GM23338 (cell line): Measurements from ENCODE around the gene PDE4C. TPM values are rescaled to one million over a fixed set of nuclear protein-coding genes. Genes with fewer than 3 reads are reported as not detected.

Experiments used
- ATAC-seq: fragments of 200-7000 bp; cut with Tn5 transposase; 3 replicates; pipeline ENCODE4 v1.9.1; 2020
- DNase-seq: peaks from one replicate; pipeline ENCODE4 v3.0.0-alpha.2; 2015; ENCODE audit warnings: low spot score
- H2AFZ ChIP-seq: fragments of 200-600 bp; sonication (generic); 2 replicates; pipeline ENCODE4 v1.8.0; 2016; ENCODE audit warnings: antibody characterized with exemption, mild to moderate bottlenecking, moderate library complexity
- H3F3A ChIP-seq: fragments of 200-600 bp; sonication (generic); replicated peaks from 2 replicates; pipeline ENCODE4 v1.8.0; 2017; ENCODE audit warnings: antibody characterized with exemption, mixed run types, low read depth
- H3K27ac ChIP-seq: fragments of 200-600 bp; sonication (generic); 2 replicates; pipeline ENCODE4 v1.6.1; 2016; ENCODE audit warnings: low read depth
- H3K27me3 ChIP-seq: fragments of 200-600 bp; sonication (generic); 2 replicates; pipeline ENCODE4 v1.8.0; 2016; ENCODE audit warnings: mild to moderate bottlenecking, mixed run types, moderate library complexity; ENCODE audit not compliant: insufficient read depth
- H3K36me3 ChIP-seq: fragments of 200-600 bp; sonication (generic); 2 replicates; pipeline ENCODE4 v1.8.0; 2016; ENCODE audit warnings: mild to moderate bottlenecking; ENCODE audit not compliant: insufficient read depth
- H3K4me1 ChIP-seq: fragments of 200-600 bp; sonication (generic); 2 replicates; pipeline ENCODE4 v1.8.0; 2016; ENCODE audit warnings: mild to moderate bottlenecking, moderate library complexity; ENCODE audit not compliant: insufficient read depth
- H3K4me2 ChIP-seq: fragments of 200-600 bp; sonication (generic); 2 replicates; pipeline ENCODE4 v1.7.1; 2017; ENCODE audit warnings: mixed run types
- H3K4me3 ChIP-seq: fragments of 200-600 bp; sonication (generic); 2 replicates; pipeline ENCODE4 v1.6.1; 2016; ENCODE audit warnings: mixed run types
- H3K79me2 ChIP-seq: fragments of 200-600 bp; sonication (generic); replicated peaks from 2 replicates; pipeline ENCODE4 v1.8.0; 2017; ENCODE audit warnings: mild to moderate bottlenecking; ENCODE audit not compliant: insufficient read depth
- H3K9me2 ChIP-seq: fragments of 200-600 bp; sonication (generic); 2 replicates; pipeline ENCODE4 v1.8.0; 2017; ENCODE audit not compliant: insufficient read depth
- H4K20me1 ChIP-seq: fragments of 200-600 bp; sonication (generic); replicated peaks from 2 replicates; pipeline ENCODE4 v1.8.0; 2017; ENCODE audit warnings: mild to moderate bottlenecking; ENCODE audit not compliant: insufficient read depth
- H3K27ac Mint-ChIP-seq: 2 replicates; pipeline ENCODE4 v1.8.0; 2020; ENCODE audit warnings: inconsistent platforms, mild to moderate bottlenecking, moderate library complexity, mixed read lengths
- H3K27me3 Mint-ChIP-seq: 3 replicates; pipeline ENCODE4 v1.8.0; 2022; ENCODE audit warnings: low read depth, mild to moderate bottlenecking, moderate library complexity, mixed read lengths, inconsistent platforms; ENCODE audit not compliant: insufficient read depth, poor library complexity
- H3K36me3 Mint-ChIP-seq: 3 replicates; pipeline ENCODE4 v1.8.0; 2021; ENCODE audit warnings: low read depth, mild to moderate bottlenecking, inconsistent platforms, moderate library complexity, mixed read lengths
- H3K4me1 Mint-ChIP-seq: 3 replicates; pipeline ENCODE4 v1.8.0; 2020; ENCODE audit warnings: mild to moderate bottlenecking, inconsistent platforms, mixed read lengths
- H3K4me3 Mint-ChIP-seq: 3 replicates; pipeline ENCODE4 v1.8.0; 2021; ENCODE audit warnings: moderate library complexity, mild to moderate bottlenecking, inconsistent platforms, mixed read lengths
- H3K9me3 Mint-ChIP-seq: 3 replicates; pipeline ENCODE4 v1.8.0; 2020; ENCODE audit warnings: moderate library complexity, mild to moderate bottlenecking, inconsistent platforms, mixed read lengths
- CREB1 ChIP-seq: fragments of 250-450 bp; sonication (Bioruptor Pico); IDR thresholded peaks from 2 replicates; pipeline ENCODE4 v1.5.0; 2020; ENCODE audit warnings: low read depth, mild to moderate bottlenecking, moderate library complexity
- EZH2 ChIP-seq: fragments of 200-600 bp; sonication (generic); IDR thresholded peaks from one replicate; pipeline ENCODE4 v1.8.0; 2017; ENCODE audit warnings: antibody characterized with exemption, mild to moderate bottlenecking, low read depth; ENCODE audit not compliant: unreplicated experiment
- EZH2phosphoT487 ChIP-seq: fragments of 200-600 bp; sonication (generic); IDR thresholded peaks from one replicate; pipeline ENCODE4 v1.8.1; 2018; ENCODE audit warnings: antibody characterized with exemption; ENCODE audit not compliant: unreplicated experiment
- JUNB ChIP-seq: IDR thresholded peaks from one replicate; pipeline ENCODE4 v1.6.1; 2016; ENCODE audit warnings: antibody characterized with exemption; ENCODE audit not compliant: unreplicated experiment
- NANOG ChIP-seq: IDR thresholded peaks from 2 replicates; pipeline ENCODE4 v1.6.1; 2016; ENCODE audit warnings: antibody characterized with exemption, borderline replicate concordance
- STAT1 ChIP-seq: IDR thresholded peaks from one replicate; pipeline ENCODE4 v1.6.1; 2016; ENCODE audit warnings: antibody characterized with exemption; ENCODE audit not compliant: unreplicated experiment
- ZNF114 ChIP-seq: fragments of 250-450 bp; sonication (Bioruptor Pico); IDR thresholded peaks from 2 replicates; pipeline ENCODE4 v1.5.0; 2020; ENCODE audit warnings: mild to moderate bottlenecking, moderate library complexity
- ZNF331 ChIP-seq: fragments of 250-450 bp; sonication (Bioruptor Pico); IDR thresholded peaks from 2 replicates; pipeline ENCODE4 v1.5.0; 2020; ENCODE audit warnings: low read depth, mild to moderate bottlenecking, moderate library complexity
- polyA plus RNA-seq: library from polyadenylated mRNA; unstranded; fragments of >200 nt; fragmentation: Nextera tagmentation; extraction: Ambion mirVana; gene quantifications from 2 replicates; pipeline ENCODE4 v1.2.1, GENCODE V29; 2016
- total RNA-seq: library from RNA; depleted of rRNA; stranded (reverse); fragments of >200 nt; shearing (Covaris generic); gene quantifications from 2 replicates; pipeline ENCODE4 v1.2.3, GENCODE V29; 2014
- TF ChIP-seq, protein P1 (sequence below), 2 experiments: fragments of 200-600 bp in 1 of 2; sonication (generic) in 1 of 2; conservative IDR thresholded peaks; 2 replicates each; pipeline versions ENCODE4 v1.5.1 to v1.6.1; 2016 to 2017; ENCODE audit warnings: antibody characterized with exemption in 2 of 2, low read depth in 2 of 2, mild to moderate bottlenecking in 2 of 2, moderate library complexity in 1 of 2
- TF ChIP-seq, protein P2 (sequence below): IDR thresholded peaks from 2 replicates; pipeline ENCODE4 v1.6.1; 2016; ENCODE audit warnings: antibody characterized with exemption
- TF ChIP-seq, protein P3 (sequence below): IDR thresholded peaks from one replicate; pipeline ENCODE4 v1.6.1; 2018; ENCODE audit warnings: antibody characterized with exemption; ENCODE audit not compliant: unreplicated experiment
- TF ChIP-seq, protein P4 (sequence below): fragments of 250-450 bp; sonication (Bioruptor Pico); IDR thresholded peaks from 2 replicates; pipeline ENCODE4 v1.5.0; 2020; ENCODE audit warnings: mild to moderate bottlenecking, moderate library complexity

Gene PDE4C
- total and polyA plus RNA-seq, 2 experiments from 2014 or later = 1.6 to 3.6 TPM

DNA sequence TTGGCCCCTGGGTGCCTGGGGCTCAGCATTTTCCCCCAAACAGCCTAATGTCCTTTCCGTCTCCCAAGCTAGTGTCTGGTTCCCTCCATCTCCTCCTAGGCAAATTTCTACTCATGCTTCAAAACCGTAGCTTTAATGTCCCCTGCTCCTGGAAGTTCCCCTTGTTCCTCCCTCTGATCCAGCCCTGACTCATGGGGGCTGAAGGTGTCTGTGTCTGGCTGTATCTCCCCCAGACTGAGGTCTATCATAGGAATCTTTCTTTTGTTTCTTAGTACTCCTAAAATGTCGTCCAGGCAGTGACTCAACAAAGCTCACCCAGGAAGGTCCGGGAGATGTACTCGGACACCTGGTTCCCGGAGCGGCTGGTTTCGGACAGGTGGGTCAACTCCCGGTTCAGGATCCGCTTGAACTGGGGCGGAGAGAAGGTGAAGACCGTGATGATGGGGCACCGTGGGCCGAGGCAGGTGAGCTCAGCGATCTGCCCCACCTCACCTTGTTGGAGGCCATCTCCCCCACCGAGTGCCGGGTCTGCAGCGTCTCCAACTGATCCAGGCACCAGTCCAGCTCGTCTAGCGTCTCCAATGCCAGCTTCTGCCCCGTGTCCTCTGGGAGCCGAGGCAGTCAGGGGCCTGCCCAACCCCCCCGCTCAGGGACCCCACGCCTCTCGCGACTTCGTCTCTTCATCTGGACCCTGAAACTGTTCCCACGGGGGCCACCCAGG is 6.2 kb downstream of the PDE4C start:
- Mint-ChIP-seq H3K4me1 (peaks cover 19% of the 10 kb centered on the region), H3K27ac (no peak overlapping the region), H3K27me3 (peaks cover 22% of the 10 kb centered on the region), H3K9me3 (peaks cover 3% of the 10 kb centered on the region; the same call in 1 of the 3 replicates), H3K4me3 (peak overlapping the region; percentile 52), H3K36me3 (no peaks in the 10 kb centered on the region)
- Histone ChIP-seq H3K27me3 (peaks cover 3% of the 10 kb centered on the region), H3K9me2 (no peaks in the 10 kb centered on the region), H4K20me1 (no peaks in the 10 kb centered on the region), H3K4me3 (peak overlapping the region; percentile 50), H3K4me2 (peak overlapping the region; percentile 81), H3K79me2 (no peaks in the 10 kb centered on the region), H3K36me3 (no peaks in the 10 kb centered on the region), H2AFZ (peak overlapping the region; percentile 92; the same call in 1 of the 2 replicates), H3F3A (peaks cover 16% of the 10 kb centered on the region; the same call in 1 of the 2 replicates), H3K4me1 (peaks cover 7% of the 10 kb centered on the region; the same call in 1 of the 2 replicates), H3K27ac (no peak overlapping the region)
- DNase-seq = no peak
- no peak for TF ChIP-seq ZNF114 (CRISPR knock-in tag)
- no peak for TF ChIP-seq STAT1
- TF ChIP-seq, protein P1, sequence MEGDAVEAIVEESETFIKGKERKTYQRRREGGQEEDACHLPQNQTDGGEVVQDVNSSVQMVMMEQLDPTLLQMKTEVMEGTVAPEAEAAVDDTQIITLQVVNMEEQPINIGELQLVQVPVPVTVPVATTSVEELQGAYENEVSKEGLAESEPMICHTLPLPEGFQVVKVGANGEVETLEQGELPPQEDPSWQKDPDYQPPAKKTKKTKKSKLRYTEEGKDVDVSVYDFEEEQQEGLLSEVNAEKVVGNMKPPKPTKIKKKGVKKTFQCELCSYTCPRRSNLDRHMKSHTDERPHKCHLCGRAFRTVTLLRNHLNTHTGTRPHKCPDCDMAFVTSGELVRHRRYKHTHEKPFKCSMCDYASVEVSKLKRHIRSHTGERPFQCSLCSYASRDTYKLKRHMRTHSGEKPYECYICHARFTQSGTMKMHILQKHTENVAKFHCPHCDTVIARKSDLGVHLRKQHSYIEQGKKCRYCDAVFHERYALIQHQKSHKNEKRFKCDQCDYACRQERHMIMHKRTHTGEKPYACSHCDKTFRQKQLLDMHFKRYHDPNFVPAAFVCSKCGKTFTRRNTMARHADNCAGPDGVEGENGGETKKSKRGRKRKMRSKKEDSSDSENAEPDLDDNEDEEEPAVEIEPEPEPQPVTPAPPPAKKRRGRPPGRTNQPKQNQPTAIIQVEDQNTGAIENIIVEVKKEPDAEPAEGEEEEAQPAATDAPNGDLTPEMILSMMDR (conservative IDR thresholded peaks at IDR 0.05; ENCODE audit: low read depth in 2 of 2) = no peak
- TF ChIP-seq, protein P2, sequence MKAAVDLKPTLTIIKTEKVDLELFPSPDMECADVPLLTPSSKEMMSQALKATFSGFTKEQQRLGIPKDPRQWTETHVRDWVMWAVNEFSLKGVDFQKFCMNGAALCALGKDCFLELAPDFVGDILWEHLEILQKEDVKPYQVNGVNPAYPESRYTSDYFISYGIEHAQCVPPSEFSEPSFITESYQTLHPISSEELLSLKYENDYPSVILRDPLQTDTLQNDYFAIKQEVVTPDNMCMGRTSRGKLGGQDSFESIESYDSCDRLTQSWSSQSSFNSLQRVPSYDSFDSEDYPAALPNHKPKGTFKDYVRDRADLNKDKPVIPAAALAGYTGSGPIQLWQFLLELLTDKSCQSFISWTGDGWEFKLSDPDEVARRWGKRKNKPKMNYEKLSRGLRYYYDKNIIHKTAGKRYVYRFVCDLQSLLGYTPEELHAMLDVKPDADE = no peak
- no peak for TF ChIP-seq CREB1 (CRISPR knock-in tag)
- TF ChIP-seq, protein P3, sequence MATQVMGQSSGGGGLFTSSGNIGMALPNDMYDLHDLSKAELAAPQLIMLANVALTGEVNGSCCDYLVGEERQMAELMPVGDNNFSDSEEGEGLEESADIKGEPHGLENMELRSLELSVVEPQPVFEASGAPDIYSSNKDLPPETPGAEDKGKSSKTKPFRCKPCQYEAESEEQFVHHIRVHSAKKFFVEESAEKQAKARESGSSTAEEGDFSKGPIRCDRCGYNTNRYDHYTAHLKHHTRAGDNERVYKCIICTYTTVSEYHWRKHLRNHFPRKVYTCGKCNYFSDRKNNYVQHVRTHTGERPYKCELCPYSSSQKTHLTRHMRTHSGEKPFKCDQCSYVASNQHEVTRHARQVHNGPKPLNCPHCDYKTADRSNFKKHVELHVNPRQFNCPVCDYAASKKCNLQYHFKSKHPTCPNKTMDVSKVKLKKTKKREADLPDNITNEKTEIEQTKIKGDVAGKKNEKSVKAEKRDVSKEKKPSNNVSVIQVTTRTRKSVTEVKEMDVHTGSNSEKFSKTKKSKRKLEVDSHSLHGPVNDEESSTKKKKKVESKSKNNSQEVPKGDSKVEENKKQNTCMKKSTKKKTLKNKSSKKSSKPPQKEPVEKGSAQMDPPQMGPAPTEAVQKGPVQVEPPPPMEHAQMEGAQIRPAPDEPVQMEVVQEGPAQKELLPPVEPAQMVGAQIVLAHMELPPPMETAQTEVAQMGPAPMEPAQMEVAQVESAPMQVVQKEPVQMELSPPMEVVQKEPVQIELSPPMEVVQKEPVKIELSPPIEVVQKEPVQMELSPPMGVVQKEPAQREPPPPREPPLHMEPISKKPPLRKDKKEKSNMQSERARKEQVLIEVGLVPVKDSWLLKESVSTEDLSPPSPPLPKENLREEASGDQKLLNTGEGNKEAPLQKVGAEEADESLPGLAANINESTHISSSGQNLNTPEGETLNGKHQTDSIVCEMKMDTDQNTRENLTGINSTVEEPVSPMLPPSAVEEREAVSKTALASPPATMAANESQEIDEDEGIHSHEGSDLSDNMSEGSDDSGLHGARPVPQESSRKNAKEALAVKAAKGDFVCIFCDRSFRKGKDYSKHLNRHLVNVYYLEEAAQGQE = no peak
- TF ChIP-seq ZNF331 = no peak
- TF ChIP-seq NANOG = no peak
- no peak for TF ChIP-seq JUNB
- no peak for TF ChIP-seq EZH2
- TF ChIP-seq EZH2phosphoT487 = no peak
- TF ChIP-seq, protein P4, sequence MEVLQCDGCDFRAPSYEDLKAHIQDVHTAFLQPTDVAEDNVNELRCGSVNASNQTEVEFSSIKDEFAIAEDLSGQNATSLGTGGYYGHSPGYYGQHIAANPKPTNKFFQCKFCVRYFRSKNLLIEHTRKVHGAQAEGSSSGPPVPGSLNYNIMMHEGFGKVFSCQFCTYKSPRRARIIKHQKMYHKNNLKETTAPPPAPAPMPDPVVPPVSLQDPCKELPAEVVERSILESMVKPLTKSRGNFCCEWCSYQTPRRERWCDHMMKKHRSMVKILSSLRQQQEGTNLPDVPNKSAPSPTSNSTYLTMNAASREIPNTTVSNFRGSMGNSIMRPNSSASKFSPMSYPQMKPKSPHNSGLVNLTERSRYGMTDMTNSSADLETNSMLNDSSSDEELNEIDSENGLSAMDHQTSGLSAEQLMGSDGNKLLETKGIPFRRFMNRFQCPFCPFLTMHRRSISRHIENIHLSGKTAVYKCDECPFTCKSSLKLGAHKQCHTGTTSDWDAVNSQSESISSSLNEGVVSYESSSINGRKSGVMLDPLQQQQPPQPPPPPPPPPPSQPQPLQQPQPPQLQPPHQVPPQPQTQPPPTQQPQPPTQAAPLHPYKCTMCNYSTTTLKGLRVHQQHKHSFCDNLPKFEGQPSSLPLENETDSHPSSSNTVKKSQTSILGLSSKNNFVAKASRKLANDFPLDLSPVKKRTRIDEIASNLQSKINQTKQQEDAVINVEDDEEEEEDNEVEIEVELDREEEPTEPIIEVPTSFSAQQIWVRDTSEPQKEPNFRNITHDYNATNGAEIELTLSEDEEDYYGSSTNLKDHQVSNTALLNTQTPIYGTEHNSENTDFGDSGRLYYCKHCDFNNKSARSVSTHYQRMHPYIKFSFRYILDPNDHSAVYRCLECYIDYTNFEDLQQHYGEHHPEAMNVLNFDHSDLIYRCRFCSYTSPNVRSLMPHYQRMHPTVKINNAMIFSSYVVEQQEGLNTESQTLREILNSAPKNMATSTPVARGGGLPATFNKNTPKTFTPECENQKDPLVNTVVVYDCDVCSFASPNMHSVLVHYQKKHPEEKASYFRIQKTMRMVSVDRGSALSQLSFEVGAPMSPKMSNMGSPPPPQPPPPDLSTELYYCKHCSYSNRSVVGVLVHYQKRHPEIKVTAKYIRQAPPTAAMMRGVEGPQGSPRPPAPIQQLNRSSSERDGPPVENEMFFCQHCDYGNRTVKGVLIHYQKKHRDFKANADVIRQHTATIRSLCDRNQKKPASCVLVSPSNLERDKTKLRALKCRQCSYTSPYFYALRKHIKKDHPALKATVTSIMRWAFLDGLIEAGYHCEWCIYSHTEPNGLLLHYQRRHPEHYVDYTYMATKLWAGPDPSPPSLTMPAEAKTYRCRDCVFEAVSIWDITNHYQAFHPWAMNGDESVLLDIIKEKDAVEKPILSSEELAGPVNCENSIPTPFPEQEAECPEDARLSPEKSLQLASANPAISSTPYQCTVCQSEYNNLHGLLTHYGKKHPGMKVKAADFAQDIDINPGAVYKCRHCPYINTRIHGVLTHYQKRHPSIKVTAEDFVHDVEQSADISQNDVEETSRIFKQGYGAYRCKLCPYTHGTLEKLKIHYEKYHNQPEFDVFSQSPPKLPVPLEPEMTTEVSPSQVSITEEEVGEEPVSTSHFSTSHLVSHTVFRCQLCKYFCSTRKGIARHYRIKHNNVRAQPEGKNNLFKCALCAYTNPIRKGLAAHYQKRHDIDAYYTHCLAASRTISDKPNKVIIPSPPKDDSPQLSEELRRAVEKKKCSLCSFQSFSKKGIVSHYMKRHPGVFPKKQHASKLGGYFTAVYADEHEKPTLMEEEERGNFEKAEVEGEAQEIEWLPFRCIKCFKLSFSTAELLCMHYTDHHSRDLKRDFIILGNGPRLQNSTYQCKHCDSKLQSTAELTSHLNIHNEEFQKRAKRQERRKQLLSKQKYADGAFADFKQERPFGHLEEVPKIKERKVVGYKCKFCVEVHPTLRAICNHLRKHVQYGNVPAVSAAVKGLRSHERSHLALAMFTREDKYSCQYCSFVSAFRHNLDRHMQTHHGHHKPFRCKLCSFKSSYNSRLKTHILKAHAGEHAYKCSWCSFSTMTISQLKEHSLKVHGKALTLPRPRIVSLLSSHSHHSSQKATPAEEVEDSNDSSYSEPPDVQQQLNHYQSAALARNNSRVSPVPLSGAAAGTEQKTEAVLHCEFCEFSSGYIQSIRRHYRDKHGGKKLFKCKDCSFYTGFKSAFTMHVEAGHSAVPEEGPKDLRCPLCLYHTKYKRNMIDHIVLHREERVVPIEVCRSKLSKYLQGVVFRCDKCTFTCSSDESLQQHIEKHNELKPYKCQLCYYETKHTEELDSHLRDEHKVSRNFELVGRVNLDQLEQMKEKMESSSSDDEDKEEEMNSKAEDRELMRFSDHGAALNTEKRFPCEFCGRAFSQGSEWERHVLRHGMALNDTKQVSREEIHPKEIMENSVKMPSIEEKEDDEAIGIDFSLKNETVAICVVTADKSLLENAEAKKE (CRISPR knock-in tag) = no peak
- ATAC-seq = no peak
